ENCODE data around the gene POMC. TPM values are rescaled to one million over a fixed set of nuclear protein-coding genes. Genes with fewer than 3 reads are reported as not detected.

The POMC gene
- total RNA-seq, 4 donors from 2014 or later, result 1.4 to 26.9 (median 6.4) TPM

DNA sequence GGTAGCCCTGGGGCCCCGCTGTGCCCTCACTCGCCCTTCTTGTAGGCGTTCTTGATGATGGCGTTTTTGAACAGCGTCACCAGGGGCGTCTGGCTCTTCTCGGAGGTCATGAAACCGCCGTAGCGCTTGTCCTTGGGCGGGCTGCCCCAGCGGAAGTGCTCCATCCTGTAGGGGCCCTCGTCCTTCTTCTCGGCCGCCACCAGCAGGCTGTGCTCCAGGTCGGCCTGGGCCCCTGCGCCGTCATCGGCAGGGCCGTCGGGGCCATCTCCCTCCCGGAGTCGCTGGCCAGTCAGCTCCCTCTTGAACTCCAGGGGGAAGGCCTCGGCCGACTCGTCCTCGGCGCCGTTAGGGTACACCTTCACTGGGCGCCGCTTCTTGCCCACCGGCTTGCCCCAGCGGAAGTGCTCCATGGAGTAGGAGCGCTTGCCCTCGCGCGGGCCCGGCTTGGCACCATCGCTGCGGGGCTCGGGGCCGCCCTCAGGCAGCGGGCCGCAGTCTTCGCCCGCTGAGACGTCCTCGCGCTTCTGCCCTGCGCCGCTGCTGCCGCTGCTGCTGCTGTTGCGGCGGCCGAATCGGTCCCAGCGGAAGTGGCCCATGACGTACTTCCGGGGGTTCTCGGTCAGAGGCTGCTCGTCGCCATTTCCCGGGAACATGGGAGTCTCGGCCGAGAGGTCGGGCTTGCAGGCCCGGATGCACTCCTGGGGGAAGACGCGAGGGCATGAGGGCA is 7.2 kb downstream of the POMC start:
- no peaks in the 10 kb centered on the region for H3K27me3 ChIP-seq
- intact Hi-C loops (cut with DNase I; ENCODE audit: low total_unique reads), result no loop called here

DNA sequence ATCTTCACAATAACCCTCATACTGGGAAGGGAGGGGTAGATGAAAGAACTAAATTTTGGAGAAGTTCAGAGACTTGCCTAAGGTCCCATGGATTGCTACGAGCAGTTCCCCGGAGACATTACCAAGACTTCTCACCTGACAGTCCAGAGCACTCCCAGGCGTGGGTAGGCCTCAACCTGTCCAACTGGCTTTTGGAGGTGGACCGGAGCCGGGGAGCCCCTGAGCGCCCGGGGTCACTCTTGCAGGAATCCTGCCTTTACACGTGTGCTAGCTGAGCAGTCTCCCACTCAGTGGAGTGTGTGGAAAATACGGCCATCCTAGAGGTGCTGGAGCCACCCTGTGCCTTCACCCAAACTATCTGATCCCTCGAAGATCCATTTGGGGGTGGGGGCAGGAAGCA is 8.0 kb downstream of the POMC start:
- Histone ChIP-seq H3K27ac (no peak overlapping the region), H3K4me3 (no peak overlapping the region), H3K36me3 (no peaks in the 10 kb centered on the region), H3K9me3 (no peaks in the 10 kb centered on the region), H3K4me1 (no peaks in the 10 kb centered on the region), H3K27me3 (no peaks in the 10 kb centered on the region)
- no peak for DNase-seq
- TF ChIP-seq POLR2A (IDR thresholded peaks at IDR 0.05), result no peak
- intact Hi-C loops (cut with DNase I; ENCODE audit: low total_unique reads), result no loop called here

More for the DNA sequence above, 7.2 kb downstream of the POMC start:
- peak; percentile 31 to 51 for DNase-seq
- no peaks in the 10 kb centered on the region for H3K36me3 ChIP-seq
- TF ChIP-seq, protein P1, sequence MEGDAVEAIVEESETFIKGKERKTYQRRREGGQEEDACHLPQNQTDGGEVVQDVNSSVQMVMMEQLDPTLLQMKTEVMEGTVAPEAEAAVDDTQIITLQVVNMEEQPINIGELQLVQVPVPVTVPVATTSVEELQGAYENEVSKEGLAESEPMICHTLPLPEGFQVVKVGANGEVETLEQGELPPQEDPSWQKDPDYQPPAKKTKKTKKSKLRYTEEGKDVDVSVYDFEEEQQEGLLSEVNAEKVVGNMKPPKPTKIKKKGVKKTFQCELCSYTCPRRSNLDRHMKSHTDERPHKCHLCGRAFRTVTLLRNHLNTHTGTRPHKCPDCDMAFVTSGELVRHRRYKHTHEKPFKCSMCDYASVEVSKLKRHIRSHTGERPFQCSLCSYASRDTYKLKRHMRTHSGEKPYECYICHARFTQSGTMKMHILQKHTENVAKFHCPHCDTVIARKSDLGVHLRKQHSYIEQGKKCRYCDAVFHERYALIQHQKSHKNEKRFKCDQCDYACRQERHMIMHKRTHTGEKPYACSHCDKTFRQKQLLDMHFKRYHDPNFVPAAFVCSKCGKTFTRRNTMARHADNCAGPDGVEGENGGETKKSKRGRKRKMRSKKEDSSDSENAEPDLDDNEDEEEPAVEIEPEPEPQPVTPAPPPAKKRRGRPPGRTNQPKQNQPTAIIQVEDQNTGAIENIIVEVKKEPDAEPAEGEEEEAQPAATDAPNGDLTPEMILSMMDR (IDR thresholded peaks at IDR 0.05), result no peak
- TF ChIP-seq POLR2A (IDR thresholded peaks at IDR 0.05), result no peak
- H3K4me1 ChIP-seq, result no peaks in the 10 kb centered on the region
- no peaks in the 10 kb centered on the region for H3K9me3 ChIP-seq
- H3K27ac ChIP-seq, result no peak overlapping the region
- peak overlapping the region; percentile 10 to 34 for H3K4me3 ChIP-seq

DNA sequence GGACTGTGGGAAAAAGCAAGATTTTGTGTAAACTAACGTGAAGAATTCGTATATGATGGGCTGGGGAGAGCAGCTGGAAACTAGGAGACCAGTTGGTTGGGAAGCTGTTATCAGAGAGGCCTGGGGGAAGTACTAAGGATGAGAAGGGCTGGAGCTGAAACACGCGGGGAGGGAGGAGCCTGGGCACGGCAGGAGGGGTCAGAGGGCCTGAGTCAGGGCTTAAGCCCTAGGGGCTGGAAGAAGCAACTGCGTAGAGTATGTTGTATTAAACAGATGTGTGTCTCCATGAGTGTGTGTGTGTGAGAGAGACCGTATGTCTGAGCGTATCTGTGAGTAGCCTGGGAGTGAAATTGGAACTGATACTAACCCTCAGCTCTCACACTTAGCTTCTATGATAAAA is 8.4 kb downstream of the POMC start:
- no peak for DNase-seq
- Histone ChIP-seq H3K27ac (no peak overlapping the region), H3K4me3 (no peak overlapping the region), H3K27me3 (no peaks in the 10 kb centered on the region), H3K9me3 (no peaks in the 10 kb centered on the region), H3K4me1 (no peaks in the 10 kb centered on the region), H3K36me3 (no peaks in the 10 kb centered on the region)
- intact Hi-C loops (cut with DNase I; ENCODE audit: low total_unique reads), result no loop called here
- no peak for TF ChIP-seq POLR2A (IDR thresholded peaks at IDR 0.05)
- TF ChIP-seq, protein P1 (IDR thresholded peaks at IDR 0.05), result no peak

DNA sequence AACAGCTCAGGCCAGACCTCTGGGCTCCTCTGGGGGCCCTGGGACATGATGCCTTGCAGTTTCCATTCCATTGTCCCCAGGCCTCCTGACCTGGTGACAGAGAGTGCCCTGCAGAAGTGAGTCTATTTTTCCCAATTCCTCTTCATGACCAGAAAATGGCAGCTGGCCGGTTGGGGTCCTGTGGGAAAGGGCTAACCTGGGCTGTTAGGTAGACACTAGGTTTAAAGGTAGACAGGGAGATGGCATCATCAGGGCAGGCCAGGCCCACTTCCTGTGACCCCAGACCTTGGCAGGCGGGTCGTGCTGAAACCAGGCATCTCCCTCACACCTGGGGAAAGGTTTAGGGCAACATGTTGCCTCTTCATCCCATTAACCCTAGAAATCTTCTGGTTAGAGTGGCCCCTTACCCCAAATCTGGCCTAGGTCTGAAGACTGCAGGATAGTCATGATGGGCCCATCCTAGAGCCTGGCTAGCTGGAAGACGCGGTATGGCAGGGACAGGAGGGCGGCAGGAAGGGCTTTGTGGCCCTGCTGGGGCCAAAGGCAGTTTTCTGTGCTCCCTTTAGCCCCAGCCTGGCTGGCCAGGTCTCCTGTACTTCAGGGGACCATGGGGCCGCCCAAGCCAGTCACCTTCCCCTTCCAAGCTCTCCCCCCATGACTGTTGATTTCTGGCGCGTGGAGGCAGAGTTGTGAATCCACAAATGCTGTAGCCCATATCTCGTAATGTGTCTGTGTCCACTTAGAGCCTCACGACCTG is 10.1 kb downstream of the POMC start:
- H3K27ac ChIP-seq, result no peak overlapping the region
- no peaks in the 10 kb centered on the region for H3K4me1 ChIP-seq
- no peak for DNase-seq
- no peaks in the 10 kb centered on the region for H3K36me3 ChIP-seq
- intact Hi-C loops (cut with DNase I; ENCODE audit: low total_unique reads), result no loop called here
- H3K4me3 ChIP-seq, result no peak overlapping the region
- no peaks in the 10 kb centered on the region for H3K27me3 ChIP-seq
- no peaks in the 10 kb centered on the region for H3K9me3 ChIP-seq
- TF ChIP-seq, protein P1 (IDR thresholded peaks at IDR 0.05), result no peak
- TF ChIP-seq POLR2A (IDR thresholded peaks at IDR 0.05), result no peak

DNA sequence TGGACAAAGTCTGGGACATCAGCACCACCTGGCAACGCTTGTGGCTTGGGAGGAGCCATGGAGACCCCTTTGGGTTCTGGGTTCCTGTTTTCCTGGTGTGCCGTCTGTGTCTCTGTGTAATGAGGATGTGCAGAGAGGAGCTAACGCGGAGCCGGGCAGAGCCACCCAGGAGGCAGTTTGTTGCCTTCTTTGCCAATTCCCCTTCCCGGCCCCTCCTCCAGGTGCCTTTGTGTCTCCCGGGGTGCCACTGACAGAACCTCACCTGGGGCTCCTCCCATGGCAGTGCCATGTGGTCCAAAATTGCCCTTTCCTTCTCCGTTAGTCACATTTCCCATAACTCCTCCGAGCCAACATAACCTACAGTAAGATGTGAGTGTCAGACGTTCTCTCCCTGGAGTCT is 13.0 kb downstream of the POMC start:
- Histone ChIP-seq H3K27ac (no peak overlapping the region), H3K4me1 (no peaks in the 10 kb centered on the region), H3K27me3 (no peaks in the 10 kb centered on the region), H3K9me3 (no peaks in the 10 kb centered on the region), H3K4me3 (no peak overlapping the region), H3K36me3 (no peaks in the 10 kb centered on the region)
- DNase-seq, result no peak
- TF ChIP-seq POLR2A (IDR thresholded peaks at IDR 0.05), result no peak
- TF ChIP-seq, protein P1 (IDR thresholded peaks at IDR 0.05), result no peak
- intact Hi-C loops (cut with DNase I; ENCODE audit: low total_unique reads), result no loop called here
